Bronchial epithelial cell (primary cell): ENCODE results near the gene NTN3. TPM values are rescaled to one million over a fixed set of nuclear protein-coding genes. Genes with fewer than 3 reads are reported as not detected.

ENCODE experiments used
- DNase-seq: peaks from one replicate; pipeline ENCODE4 v3.0.0-alpha.2; 2010; ENCODE audit warnings: low read depth
- FAIRE-seq: peaks from 2 replicates; lab custom pipeline; 2011; peaks lifted over from hg19 to GRCh38; lab: Jason Lieb, UNC
- H3K27me3 ChIP-seq: 2 replicates; pipeline ENCODE4 v1.5.1; 2011; ENCODE audit warnings: low read length; ENCODE audit not compliant: control insufficient read depth, insufficient read depth
- H3K36me3 ChIP-seq: 2 replicates; pipeline ENCODE4 v1.5.1; 2011; ENCODE audit warnings: low read length; ENCODE audit not compliant: control insufficient read depth, insufficient read depth
- H3K4me3 ChIP-seq: 2 replicates; pipeline ENCODE4 v1.5.1; 2011; ENCODE audit warnings: mild to moderate bottlenecking, low read depth, low read length, control low read depth
- total RNA-seq: library from RNA; depleted of rRNA; stranded (reverse); fragments of >200 nt; gene quantifications from 2 replicates; pipeline ENCODE4 v1.2.1, GENCODE V29; 2014
- TF ChIP-seq, protein P1 (sequence below): IDR thresholded peaks from 2 replicates; pipeline ENCODE4 v1.5.1; 2011; ENCODE audit warnings: mild to moderate bottlenecking, moderate library complexity, low read length, control low read depth, inconsistent platforms; ENCODE audit not compliant: insufficient read depth, severe bottlenecking

Gene NTN3
- total RNA-seq, 1 donor from 2014 or later: not detected

DNA sequence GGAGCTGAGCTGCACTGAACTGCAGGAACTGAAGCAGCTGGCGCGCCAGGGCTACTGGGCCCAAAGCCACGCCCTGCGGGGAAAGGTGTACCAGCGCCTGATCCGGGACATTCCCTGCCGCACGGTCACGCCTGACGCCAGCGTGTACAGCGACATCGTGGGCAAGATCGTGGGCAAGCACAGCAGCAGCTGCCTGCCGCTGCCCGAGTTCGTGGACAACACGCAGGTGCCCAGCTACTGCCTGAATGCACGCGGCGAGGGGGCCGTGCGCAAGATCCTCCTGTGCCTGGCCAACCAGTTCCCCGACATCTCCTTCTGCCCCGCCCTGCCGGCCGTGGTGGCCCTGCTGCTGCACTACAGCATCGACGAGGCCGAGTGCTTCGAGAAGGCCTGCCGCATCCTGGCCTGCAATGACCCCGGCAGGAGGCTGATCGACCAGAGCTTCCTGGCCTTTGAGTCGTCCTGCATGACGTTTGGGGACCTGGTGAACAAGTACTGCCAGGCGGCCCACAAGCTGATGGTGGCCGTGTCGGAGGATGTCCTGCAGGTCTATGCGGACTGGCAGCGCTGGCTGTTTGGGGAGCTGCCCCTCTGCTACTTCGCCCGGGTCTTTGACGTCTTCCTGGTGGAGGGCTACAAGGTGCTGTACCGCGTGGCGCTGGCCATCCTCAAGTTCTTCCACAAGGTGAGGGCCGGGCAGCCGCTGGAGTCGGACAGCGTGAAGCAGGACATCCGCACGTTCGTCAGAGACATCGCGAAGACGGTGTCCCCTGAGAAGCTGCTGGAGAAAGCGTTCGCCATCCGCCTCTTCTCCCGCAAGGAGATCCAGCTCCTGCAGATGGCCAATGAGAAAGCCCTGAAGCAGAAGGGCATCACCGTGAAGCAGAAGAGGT, 25.4 kb downstream of the NTN3 start:
- DNase-seq: no peak
- TF ChIP-seq, protein P1, sequence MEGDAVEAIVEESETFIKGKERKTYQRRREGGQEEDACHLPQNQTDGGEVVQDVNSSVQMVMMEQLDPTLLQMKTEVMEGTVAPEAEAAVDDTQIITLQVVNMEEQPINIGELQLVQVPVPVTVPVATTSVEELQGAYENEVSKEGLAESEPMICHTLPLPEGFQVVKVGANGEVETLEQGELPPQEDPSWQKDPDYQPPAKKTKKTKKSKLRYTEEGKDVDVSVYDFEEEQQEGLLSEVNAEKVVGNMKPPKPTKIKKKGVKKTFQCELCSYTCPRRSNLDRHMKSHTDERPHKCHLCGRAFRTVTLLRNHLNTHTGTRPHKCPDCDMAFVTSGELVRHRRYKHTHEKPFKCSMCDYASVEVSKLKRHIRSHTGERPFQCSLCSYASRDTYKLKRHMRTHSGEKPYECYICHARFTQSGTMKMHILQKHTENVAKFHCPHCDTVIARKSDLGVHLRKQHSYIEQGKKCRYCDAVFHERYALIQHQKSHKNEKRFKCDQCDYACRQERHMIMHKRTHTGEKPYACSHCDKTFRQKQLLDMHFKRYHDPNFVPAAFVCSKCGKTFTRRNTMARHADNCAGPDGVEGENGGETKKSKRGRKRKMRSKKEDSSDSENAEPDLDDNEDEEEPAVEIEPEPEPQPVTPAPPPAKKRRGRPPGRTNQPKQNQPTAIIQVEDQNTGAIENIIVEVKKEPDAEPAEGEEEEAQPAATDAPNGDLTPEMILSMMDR: no peak
- Histone ChIP-seq H3K27me3 (no peaks in the 10 kb centered on the region), H3K4me3 (no peak overlapping the region), H3K36me3 (peaks cover 6% of the 10 kb centered on the region)
- FAIRE-seq: no peak

DNA sequence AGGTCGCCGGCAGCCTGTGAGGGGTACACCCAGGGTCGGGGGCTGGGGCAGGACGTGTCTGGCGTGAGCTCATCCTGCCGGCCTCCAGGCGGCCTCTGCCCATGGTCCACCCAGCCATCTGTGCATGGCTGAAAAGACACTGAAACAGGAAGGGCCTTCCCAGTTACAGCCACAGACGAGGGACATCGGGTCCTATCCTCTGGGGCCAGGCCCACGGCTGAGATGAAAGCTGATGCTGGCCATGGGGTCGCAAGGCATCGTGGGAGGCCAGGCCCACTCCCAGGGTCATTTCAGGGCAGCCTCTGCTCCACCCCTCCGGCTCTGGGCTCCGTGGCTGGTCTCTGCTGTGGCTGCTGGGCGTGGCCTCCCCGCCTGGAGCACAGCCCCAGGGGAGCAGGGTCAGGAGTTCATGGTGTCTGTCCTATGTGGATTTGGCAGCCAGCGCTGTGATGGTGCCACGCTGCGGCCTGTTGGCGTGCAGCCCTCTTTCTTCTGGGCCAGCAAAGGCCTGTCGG, 26.1 kb downstream of the NTN3 start:
- TF ChIP-seq, protein P1: no peak
- H3K4me3 ChIP-seq: no peak overlapping the region
- peaks cover 6% of the 10 kb centered on the region for H3K36me3 ChIP-seq
- DNase-seq: no peak
- no peaks in the 10 kb centered on the region for H3K27me3 ChIP-seq
- no peak for FAIRE-seq

DNA sequence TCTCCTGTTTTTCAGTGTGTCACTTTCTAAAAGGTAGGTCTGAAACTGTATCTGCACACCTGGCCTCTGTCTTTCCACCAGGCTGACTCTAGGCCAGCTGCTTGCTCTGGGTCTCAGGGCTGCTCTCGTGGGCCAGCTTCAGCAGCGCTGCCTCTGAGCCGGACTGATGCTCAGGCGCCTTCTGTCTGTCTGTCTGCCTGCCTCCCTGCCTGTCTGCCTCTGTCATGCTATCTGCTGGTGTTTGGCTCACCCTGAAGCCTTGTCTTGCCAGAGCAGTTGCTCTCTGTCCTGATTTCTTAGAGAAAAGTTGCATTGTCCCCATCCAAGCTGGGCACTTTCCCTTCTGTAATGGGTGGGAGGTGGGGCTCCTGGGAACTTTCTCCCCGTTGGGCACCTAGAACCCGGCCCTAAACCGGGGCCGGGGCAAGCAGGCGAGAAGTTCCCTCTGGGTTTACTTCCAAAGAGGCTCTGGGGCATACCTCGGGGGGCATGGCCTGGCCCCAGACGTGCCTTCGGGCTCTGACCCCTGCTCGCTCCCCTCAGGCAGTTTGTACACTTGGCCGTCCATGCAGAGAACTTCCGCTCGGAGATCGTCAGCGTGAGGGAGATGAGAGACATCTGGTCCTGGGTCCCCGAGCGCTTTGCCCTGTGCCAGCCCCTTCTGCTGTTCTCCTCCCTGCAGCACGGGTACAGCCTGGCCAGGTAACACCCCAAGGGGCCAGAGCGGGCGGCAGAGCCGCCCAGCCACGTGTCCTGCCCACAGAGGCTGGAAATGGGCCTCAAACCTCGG, 26.8 kb downstream of the NTN3 start:
- TF ChIP-seq, protein P1: no peak
- Histone ChIP-seq H3K4me3 (no peak overlapping the region), H3K36me3 (peaks cover 6% of the 10 kb centered on the region), H3K27me3 (no peaks in the 10 kb centered on the region)
- DNase-seq (no peak), FAIRE-seq (no peak)

DNA sequence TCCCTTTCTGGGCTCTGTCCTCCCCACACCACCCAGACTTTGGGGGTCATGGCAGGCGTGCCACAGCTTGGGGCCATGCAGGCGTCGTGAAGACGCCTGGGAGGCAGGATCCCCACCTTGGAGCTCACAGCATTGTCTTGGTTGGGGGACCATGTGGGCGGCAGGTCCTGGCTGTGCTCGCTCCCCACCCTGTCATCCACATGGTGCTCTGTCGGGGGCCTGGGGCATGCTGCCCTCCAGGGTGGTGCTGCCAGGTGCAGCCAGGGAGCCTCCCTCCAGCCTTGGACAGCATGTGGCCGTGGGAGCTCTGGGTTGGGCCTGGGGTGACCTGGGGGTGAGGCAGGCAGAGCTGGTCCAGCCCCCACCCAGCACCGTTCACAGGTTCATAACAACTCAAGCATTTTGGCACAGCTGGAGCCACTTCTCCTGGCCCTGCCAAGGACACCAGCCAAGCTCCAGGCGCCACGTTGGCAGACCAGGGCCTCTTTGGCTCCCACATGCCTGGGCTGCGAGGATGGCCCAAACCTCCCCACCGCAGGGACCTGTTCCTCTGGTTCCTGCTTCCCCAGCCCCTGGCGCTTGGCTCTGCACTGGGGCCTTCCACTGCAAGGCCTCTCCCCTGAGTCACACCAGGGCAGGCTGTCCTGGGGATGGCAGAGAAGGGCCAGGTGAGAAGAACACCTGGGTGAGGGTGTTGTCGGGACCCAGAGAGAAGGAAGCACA, 27.6 kb downstream of the NTN3 start:
- DNase-seq (peak; percentile 26), FAIRE-seq (no peak)
- no peaks in the 10 kb centered on the region for H3K27me3 ChIP-seq
- no peak overlapping the region for H3K4me3 ChIP-seq
- TF ChIP-seq, protein P1: no peak
- H3K36me3 ChIP-seq: peaks cover 6% of the 10 kb centered on the region

DNA sequence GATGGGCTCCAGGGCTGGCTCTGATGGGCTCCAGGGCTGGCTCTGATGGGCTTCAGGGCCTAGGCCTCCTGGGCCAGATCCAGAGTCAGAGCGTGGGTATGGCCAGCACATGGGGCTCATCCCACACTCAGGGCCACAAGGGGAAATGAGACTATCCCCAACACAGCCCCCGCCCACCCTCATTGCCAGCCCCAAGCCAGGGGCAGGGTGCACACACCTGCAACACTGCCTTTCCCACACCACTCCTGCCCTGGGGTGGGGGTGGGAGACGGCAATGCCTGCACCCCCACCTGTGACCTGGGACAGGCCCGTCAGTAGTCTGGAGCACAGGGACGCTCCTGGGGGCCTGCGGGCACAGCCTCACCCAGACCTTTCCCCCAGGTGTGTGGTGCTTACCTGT, 28.4 kb downstream of the NTN3 start:
- DNase-seq (no peak), FAIRE-seq (no peak)
- H3K27me3 ChIP-seq: no peaks in the 10 kb centered on the region

More for the DNA sequence above, 28.4 kb downstream of the NTN3 start:
- Histone ChIP-seq H3K4me3 (no peak overlapping the region), H3K36me3 (peaks cover 6% of the 10 kb centered on the region)
- TF ChIP-seq, protein P1: no peak
